GM21786 (cell line): ENCODE measurements around the gene PTTG2.
"Not testable (repeated sequence)": the region's sequence is repeated elsewhere in the genome, so short reads cannot be mapped to it uniquely, and the experiment has no call there.

Experiments used
- ATAC-seq: cut with Tn5 transposase; IDR thresholded peaks from one replicate; pipeline ENCODE4 v1.9.1; 2021; ENCODE audit not compliant: unreplicated experiment

The PTTG2 gene

GRCh38 chr4:37953620-37954293 lies 6.4 kb upstream of the PTTG2 start:
- ATAC-seq, result no peak

DNA sequence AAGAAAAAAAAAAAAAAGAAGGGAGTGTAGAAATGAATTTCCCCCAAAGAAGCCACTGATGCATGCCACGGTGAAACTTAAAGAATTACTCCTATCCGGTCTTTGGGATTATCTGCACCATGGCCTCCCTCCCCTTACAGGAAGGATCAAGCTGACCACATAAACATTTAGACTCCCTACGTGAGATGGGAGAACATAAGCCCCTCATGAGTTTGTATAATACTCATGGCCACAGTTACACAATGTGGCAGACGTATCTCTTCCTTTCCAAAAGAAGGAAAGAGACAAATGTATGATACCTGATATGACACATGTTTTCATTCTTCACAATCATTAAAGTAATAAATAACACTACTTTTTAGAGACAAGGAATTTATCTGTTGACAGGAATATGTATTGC lies 3.3 kb upstream of the PTTG2 start:
- no peak for ATAC-seq

GRCh38 chr4:37958932-37959331 lies 1.3 kb upstream of the PTTG2 start:
- ATAC-seq, result no peak

DNA sequence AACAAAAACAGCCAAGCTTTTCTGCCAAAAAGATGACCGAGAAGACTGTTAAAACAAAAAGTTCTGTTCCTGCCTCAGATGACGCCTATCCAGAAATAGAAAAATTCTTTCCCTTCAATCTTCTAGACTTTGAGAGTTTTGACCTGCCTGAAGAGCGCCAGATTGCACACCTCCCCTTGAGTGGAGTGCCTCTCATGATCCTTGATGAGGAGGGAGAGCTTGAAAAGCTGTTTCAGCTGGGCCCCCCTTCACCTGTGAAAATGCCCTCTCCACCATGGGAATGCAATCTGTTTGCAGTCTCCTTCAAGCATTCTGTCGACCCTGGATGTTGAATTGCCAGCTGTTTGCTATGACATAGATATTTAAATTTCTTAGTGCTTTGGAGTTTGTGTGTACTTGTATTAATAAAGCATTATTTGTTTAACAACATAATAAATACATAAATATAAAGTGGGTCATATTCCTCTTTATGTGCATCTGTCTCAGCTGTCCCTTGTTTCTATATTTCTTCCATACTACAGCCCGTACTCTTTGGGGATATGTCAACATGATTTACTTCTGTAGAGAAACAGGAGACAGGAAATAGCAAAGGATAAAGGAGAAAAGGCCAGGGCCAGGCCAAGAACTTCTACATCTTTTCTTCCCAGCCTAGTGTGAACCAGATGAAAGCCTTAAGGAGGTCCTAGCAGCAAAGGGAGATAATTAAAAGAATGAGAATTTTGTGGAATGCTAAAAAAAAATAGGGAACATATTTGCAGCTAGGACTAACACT lies 667 bp downstream of the PTTG2 start:
- no peak for ATAC-seq

DNA sequence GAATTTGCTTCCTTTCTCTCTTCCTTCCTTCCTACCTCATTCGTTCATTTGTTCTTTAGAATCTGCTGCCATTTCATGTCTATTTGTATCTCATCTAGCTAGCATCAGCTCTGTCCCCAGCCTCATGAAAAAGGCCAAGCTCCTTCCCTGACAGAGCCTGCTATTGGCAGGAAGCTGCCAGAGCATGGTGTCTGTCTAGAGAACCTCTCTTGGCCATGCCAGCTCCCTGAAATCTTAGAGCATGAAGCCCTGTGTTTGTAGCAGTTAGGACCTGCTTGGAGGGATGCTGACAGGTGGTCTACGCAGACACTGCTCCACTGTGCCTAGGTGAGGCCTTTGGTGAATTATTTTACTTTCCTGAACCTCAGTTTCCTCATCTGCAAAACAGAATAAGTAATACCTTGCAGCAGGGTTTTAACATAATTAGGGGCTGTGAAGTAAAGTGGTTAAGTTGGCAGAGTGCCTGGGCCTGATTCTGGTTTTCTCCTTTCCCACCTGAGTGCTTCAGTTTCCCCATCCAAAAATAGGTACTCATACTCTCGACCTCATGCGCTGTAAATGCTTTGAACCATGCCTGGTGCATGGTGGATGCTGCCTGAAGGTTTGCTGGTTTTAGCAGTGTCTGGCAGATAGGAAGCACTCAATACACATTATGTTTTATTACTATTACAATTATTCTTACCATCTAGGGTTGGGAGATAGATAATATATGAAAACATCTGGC lies 4.7 kb downstream of the PTTG2 start:
- ATAC-seq, result peak; percentile 90

- ATAC-seq, result no peak
These were observed 5.8 kb downstream of the PTTG2 start for GRCh38 chr4:37966044-37966443.

DNA sequence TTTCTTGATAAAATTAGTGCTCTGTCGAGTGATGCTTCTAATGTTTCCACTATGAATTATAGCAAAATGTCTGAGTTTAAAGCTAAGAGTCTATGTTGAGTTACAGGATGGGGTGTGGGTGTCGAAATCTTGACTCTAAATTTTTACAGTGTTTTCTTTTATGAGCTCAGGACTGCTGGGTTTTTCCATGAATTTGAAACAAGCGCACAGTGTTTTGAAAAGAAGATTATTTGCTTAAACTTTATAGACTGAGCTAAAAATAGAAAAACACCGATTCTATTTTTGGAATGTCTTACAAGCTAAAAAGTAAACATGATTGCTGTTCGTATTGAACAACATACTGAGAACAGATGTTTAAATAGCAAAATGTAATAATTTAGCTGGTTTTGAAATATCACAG lies 7.5 kb downstream of the PTTG2 start:
- no peak for ATAC-seq

DNA sequence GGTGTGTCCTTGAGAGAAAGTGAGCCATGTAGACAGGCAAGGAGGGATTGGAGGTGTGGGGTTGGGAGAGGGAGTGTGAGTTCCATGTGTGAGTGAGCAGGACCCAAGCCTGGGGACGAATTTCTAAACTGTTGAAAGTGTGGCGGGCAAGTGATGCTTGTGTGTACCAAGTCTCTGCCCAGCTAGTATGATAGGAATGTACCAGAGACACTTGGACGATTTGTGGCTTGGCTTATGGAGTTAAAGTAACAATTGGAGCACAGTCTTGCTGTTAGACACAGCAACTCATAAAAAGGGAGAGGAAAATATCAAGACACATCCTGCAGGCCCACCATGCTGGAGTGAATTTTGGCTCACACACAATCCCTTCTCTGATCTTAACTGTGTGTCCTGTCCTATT lies 8.5 kb downstream of the PTTG2 start:
- ATAC-seq, result no peak

GRCh38 chr4:37970702-37971101 lies 10.5 kb downstream of the PTTG2 start:
- no peak for ATAC-seq

DNA sequence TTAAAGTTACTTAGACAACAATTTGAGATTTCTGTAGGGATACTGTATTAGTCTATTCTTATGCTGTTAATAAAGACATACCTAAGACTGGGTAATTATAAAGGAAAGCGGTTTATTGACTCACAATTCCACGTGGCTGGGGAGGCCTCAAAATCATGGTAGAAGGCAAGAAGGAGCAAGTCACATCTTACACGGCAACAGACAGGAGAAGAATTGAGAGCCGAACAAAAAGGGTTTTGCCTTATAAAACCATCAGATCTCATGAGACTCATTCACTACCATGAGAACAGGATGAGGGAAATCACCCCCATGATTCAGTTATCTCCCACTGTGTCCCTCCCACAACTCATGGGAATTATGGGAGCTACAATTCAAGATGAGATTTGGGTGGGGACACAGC lies 11.0 kb downstream of the PTTG2 start:
- no peak for ATAC-seq

DNA sequence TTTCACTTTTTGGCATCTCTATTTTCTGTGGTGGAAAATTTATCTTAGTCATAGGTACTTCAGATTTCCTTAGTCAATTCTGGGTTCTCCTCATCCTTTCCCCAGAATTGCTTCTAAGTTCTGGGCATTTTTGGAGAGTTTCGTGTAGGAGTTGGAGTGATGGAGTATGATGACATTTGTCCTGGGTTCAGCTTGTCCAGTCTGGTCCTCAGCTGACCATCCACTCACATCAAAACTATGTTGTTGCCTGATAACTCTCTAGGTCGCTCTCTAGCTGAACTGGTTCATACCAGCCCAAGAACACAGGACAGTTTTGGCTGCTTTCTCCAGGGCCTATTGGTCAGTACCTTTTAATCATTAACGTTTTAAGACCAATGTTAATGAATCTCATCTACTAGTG lies 13.2 kb downstream of the PTTG2 start:
- ATAC-seq, result no peak

- ATAC-seq, result not testable (repeated sequence)
These were observed 15.2 kb downstream of the PTTG2 start for GRCh38 chr4:37975321-37975822.

- no peak for ATAC-seq
These were observed 16.3 kb downstream of the PTTG2 start for GRCh38 chr4:37976507-37976906.

GRCh38 chr4:37976991-37977470 lies 16.8 kb downstream of the PTTG2 start:
- peak; percentile 71 for ATAC-seq

- ATAC-seq, result peak; percentile 69
These were observed 17.5 kb downstream of the PTTG2 start for GRCh38 chr4:37977471-37978247.

- peak; percentile 32 for ATAC-seq
These were observed 18.2 kb downstream of the PTTG2 start for GRCh38 chr4:37978248-37978924.

GRCh38 chr4:37980246-37980645 lies 20.0 kb downstream of the PTTG2 start:
- no peak for ATAC-seq

DNA sequence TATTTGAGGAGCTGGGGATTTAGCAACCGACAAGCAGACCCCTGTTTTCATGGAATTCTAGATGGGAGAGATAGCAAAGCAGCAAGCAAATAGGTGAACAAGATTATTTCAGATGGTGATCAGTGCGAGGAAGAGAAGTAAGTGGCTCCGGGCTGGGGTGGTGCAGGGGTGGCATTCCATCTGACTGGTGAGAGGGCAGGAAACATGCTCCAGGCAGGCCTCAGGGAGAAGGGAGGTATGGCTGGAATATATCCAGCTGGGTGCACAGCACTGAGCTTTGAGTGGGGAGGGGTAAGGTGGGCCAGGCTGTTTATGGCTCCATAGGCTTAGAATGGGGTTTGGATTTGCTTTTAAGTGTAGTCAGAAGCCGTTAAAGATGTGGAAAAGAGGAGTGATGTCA lies 21.2 kb downstream of the PTTG2 start:
- no peak for ATAC-seq

GRCh38 chr4:37981844-37982720 lies 21.9 kb downstream of the PTTG2 start:
- ATAC-seq, result no peak
